GM19099 (cell line): ENCODE results near the gene DNMT3L.

Source experiments
- POLR2A ChIP-seq: IDR thresholded peaks from 3 replicates; pipeline ENCODE4 v1.6.1; 2011; ENCODE audit warnings: low read depth; ENCODE audit not compliant: insufficient read length; ENCODE audit errors: extremely low read depth

DNMT3L gene

GRCh38 chr21:44296916-44297315 lies 35.2 kb upstream of the DNMT3L start:
- no peak for TF ChIP-seq POLR2A

- no peak for TF ChIP-seq POLR2A
Measured at GRCh38 chr21:44296103-44296519, 34.4 kb upstream of the DNMT3L start.

- no peak for TF ChIP-seq POLR2A
Measured at GRCh38 chr21:44295646-44296045, 33.9 kb upstream of the DNMT3L start.

- TF ChIP-seq POLR2A: no peak
Measured at GRCh38 chr21:44295163-44295573, 33.5 kb upstream of the DNMT3L start.

GRCh38 chr21:44294391-44295162 lies 32.9 kb upstream of the DNMT3L start:
- TF ChIP-seq POLR2A: no peak

GRCh38 chr21:44293551-44294231 lies 32.0 kb upstream of the DNMT3L start:
- no peak for TF ChIP-seq POLR2A

- no peak for TF ChIP-seq POLR2A
Measured at GRCh38 chr21:44292812-44293195, 31.1 kb upstream of the DNMT3L start.

GRCh38 chr21:44291936-44292811 lies 30.5 kb upstream of the DNMT3L start:
- no peak for TF ChIP-seq POLR2A

GRCh38 chr21:44291078-44291935 lies 29.6 kb upstream of the DNMT3L start:
- TF ChIP-seq POLR2A: no peak

GRCh38 chr21:44290327-44291077 lies 28.8 kb upstream of the DNMT3L start:
- TF ChIP-seq POLR2A: no peak

GRCh38 chr21:44289381-44290010 lies 27.8 kb upstream of the DNMT3L start:
- no peak for TF ChIP-seq POLR2A

GRCh38 chr21:44288251-44289110 lies 26.8 kb upstream of the DNMT3L start:
- TF ChIP-seq POLR2A: no peak
